Stimulated activated CD8-positive, alpha-beta memory T cell treated with anti-CD3 and anti-CD28 coated beads, Interleukin-4, amount 100 ng/mL, for 48 hours (primary cell): ENCODE measurements around the gene EEIG1.

Source experiments
- DNase-seq: peaks from one replicate; pipeline ENCODE4 v3.0.0-alpha.2; 2020

Gene EEIG1

DNA sequence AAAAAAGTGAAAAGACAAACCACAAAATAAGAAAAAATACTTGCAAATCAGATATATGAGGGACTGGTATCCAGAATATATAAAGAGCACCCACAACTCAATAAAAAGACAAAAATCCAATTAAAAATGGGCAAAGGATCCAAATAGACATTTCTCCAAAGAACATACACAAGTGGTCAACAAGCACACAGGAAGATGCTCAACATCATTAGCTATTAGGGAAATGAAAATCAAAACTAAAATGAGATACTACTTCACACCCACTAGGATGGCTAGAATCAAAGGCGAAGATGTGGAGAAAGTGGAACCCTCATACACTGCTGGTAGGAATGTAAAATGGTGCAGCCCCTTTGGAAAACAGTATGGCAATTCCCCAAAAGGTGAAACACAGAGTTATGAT is 22.1 kb downstream of the EEIG1 start:
- no peak for DNase-seq

DNA sequence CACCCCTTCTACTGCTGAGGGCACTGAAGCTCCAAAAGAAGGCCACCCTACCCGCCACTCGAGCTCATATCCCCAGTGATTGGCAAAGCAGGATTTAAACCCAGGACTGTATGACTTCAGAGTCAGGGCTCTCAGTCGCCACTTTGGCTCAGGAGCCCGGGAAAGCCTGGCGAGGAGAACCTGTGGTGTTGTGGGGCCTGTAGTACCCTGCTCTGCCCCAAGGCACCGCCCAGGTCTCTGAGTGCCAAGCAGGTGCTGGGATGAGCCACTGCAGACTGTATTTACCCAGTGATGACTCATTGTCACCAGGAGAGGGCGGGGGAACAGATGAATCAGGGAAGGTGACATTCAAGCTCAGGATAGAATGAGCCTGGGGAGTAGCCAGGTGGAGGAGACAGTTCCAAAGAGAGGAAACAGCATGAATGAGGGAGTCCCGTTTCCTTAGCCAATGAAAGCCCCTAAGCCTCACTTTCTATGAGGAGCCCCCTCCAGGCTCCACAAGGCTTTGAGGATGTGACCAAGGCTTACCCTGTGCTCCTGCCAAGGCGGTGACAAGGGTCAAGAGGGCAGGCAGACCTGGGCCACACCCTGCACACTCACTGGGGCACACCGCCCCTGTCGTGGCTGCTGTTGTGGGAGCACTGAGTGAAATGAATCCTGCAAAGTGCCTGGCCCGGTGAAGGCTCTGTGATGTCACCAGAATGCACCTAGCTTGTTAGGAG is 25.3 kb downstream of the EEIG1 start:
- DNase-seq: peak; percentile 87

DNA sequence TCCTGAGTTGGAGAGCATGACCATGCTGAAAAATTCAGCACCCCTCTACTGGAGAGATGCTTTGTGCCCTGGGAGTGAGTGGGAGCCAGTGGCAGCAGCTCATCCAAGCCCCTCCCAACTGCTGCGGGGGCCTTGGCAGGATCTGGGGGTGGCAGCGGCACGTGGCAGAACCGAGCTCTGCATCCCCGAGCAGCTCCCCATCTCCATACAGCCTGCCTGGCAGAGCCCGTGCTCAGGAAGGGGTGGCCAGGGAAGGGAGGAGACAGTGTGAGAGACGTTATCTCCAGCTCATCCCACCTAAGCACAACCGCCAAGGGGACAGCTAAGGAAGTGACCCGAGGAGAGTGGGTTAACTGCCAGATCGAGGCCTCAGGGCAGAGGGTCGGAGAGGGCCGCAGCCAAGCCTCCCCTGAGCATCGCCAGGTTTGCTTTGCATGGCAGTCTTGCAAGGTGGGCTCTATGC is 25.9 kb downstream of the EEIG1 start:
- DNase-seq: no peak

DNA sequence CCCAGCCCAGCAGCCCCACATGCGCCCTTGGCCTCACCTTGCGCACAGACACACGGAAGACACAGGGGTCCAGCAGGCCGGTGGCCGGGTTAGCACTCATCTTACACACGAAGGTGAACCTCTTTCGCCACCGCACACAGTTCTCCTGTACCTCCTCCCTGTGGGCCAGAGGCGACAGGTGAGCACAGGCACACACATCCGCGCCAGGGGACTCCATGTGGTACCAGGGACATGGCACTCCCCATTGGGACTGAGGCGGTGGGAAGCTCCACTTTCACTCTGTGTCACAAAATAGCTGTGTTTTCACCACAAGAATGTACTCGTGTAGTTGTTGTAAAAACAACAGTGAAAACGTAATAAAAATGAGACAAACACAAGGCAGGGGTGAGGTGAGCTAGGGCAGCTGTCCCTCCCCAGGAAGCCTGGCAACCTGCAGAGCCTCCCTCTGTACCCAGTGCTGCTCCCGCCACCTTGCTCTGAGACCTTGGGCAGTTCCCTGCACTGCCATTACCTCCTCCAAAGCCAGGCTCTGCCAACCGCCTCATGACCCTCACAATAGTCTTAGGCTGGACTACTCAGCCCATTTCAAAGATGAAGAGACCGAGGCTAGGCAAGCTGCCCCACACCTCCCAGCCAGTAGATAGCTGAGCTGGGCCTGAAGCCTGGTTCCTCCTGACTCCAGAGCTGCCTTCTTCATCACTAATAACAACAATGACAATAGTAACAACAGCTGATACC is 26.9 kb downstream of the EEIG1 start:
- no peak for DNase-seq

DNA sequence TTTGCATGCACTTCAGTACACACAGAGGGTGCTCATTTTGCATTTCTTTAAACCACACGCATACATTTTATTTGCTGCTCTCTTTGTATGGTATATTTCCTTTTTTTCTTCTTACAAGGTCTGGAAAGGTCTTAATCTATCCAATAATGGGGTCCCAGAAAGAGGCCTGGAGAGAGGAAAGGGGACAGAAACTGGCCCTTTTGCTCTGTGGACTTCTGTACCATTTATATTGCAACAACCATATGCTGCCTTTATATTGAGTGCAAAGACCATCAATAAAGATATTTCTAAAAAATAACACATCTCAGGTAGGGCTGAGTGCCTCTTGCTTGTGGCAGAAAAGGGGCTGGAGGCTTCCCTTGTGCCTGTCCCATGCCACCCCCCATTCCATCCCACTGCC is 27.6 kb downstream of the EEIG1 start:
- DNase-seq: no peak

DNA sequence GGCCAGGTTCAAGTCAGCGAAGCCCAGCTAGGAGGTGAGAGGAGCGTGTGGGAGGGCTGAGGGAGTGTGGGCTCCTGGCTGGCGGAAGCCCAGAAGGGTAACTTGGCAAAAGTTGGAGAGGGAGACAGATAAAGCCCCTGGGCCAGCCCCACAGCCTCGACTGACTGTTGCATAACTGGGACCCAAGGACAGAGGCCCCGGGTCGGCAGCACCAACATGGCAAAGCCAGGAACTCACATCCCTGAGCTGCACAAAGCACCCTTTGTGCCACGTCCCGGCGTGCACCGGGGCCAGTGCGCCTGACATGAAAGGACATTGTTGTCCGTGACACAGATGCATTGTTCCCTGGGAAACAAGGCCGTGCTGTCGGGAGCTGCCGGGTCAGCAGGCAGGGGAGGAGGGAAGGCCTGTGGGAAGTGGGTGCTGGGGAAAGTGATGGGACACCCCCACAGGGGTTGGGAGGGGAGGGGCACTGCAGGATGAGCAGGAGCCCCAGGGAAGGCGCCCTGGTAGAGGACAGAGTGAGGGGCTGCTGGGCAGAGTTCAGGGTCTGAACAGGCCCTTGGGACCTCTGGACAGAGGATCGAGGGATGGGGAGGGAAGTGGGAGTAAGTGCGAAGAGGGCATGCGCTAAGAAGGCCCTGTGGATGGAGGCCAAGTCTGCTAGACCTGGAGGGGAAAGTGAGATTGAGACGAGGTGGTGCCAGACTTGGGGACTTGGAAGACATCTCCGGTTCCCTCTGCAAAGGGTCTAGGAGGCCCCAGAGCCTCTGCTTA is 30.1 kb downstream of the EEIG1 start:
- DNase-seq: no peak

DNA sequence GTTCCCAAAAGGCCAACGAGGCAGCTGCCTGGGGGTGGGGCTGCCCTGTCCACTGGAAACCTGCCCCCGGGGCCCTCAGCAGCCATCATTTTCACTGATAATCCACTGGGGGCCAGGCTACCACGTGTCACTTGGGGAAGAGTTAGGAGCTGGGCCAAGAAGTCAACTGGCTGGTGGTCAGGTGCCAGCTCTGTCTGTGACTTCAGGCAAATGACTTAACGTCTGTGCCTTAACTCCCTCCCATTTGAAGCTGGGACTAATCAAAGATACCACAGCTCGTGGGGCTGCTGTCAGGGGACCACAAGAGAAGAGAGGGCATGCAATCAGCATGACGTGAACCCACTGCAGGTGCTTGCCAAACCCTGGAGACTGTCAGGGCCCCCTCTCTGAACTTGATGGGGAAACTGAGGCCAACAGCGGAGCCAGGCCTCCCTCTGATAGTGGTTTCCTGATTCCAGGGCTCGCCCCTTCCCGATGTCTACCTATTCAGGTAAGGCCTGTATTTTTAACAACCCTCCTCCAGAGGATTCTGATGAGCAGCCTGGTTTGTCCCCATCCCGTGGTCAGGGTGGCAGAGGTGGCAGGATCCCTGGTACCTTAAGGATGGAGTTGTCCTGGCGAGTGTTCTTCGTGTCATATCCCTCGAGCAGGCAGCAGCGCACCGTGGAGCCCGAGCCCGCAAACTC is 30.8 kb downstream of the EEIG1 start:
- no peak for DNase-seq

DNA sequence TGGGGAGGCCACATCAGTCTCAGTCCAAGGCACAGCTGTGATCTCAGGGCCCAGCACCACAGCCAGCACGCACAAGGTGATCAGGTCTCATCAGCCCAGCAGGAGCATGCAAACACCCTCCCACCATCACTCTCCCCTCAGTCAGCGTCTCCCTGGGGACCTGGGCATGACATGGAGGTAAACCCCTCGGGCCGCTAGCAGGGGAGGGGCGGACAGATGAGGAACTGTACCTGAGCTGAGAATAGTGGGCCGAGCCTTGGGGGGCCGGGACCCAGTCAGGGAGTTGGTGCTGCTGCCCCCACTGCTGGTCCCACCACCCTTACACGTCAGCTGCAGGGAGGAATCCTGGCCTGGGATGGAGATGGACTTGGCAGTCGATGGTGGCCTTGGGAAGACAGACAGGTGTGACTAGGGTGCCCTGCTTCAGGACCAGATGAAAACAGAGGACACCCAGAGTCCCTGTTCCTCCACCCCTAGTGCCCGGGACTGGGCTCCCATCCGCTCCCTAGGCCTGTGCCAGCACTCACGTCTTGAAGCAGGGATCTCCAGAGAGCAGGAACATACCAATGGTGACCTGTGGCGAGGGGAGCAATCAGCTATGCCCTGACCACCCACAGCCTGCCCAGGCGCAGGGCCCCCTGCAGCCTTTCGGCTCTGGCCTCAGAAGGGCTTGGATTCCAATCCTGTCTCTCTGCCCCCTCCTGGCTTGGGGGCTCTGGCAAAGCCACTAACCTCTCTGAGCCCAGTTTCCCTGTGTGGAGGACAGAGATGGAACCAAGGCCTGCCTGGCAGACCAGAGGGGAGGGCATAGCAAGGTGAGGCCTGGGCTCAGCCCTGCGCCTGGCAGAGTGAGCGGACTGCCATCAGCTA is 32.7 kb downstream of the EEIG1 start:
- no peak for DNase-seq

DNA sequence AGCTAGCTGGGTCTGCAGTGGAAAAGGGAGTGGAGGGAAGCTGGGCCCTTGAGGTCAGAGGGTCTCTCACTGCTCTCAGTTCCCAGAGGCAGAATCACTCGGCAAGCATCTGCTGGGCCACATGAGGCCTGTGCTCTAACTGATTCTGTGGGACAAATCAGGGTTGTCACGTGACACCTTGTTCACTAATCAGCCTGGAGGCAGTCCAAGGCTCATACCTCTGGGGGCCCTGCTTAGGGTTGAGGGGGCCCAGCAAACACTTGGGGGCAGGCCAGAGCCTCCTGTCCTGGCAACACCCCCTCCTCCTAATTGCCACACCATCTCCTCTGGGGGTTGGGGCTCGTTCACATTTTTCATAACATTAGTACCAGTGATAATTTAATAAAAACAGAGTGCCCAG is 34.1 kb downstream of the EEIG1 start:
- no peak for DNase-seq

DNA sequence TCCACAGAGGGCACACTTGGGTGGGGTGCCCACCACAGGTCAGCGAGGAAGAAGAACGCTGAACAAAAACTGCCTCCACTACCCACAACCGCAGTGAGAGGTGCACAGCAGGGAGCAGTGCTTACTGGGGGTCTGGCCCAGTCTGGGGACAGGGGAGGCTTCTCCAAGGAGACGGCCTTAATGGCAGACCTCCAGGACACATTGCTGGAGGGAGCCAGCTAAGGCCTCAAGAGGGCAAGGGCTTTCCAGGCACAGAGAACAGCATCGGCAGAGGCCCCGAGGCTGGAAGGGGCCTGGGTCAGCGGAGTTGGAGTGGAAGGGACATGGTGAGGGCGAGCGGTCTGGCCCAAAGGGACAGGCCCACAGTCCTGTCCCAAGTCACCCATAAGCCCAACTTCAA is 34.8 kb downstream of the EEIG1 start:
- DNase-seq: no peak

DNA sequence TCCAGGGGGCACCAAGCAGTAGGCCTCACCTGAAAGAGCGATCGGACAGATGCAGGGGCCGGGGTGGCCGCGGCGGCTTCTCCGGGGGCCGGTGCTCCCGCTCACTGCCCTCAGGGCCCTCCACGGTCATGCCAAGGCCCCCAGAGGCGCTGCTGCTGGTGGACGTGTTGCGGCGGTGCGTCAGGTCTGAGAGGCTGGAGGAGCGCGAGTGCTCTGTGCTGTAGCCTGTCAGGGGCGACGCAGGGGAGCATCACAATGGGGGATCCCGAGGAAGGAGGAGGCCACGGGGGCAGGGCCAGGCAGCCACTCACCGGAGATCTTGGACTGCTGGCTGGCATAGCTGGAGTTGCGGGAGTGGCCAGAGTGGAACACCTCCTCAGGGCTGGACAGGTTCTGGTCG is 35.5 kb downstream of the EEIG1 start:
- no peak for DNase-seq

DNA sequence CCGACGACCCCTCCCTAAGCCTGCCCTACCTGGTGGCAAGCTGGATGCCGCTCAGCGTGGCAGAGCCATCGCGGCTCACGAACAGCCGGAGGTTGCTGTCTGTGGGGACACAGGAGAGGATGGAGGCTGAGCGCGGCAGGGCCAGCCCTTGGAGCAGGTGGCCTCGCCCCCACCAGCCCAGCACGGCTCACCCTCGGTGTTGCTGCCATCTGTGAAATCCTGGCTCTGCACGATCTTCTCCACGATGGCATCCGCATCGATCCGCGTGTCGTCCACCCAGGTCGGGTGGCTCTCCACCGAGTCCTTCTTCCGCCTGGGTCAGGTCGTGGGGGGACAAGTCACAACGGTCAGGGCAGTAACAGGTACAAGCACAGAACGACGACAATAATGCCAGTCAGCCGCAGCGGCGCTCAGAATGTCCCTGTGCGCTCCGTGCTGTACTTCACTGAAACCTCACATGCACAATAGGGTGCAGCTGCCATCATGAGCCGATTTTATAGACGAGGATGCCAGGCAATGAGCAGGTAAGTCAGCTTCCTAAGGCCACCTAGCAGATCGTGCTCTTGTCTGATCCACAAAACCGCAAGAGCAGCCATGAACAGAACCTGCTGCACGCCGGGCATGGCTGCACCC is 36.1 kb downstream of the EEIG1 start:
- no peak for DNase-seq

DNA sequence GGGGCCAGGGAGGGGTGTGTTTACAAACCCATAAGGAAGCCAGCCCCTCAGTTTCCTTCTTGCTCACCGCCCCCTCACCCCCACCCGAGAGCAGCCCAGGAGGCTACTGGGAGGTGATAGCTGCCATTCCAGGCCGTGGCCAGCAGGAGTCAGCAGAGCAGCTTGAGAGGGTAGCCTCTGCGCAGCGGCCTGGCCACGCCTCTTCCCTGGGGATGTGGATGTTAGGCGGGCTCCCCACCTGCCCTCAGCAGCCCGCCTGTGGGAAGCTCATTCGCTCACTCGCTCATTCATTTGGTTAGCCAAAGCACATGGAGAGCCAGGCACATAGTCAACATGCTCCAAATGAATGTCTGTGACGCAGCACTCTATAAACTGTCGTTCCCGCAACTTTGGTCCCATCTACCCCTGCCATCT is 37.1 kb downstream of the EEIG1 start:
- peak; percentile 91 for DNase-seq

DNA sequence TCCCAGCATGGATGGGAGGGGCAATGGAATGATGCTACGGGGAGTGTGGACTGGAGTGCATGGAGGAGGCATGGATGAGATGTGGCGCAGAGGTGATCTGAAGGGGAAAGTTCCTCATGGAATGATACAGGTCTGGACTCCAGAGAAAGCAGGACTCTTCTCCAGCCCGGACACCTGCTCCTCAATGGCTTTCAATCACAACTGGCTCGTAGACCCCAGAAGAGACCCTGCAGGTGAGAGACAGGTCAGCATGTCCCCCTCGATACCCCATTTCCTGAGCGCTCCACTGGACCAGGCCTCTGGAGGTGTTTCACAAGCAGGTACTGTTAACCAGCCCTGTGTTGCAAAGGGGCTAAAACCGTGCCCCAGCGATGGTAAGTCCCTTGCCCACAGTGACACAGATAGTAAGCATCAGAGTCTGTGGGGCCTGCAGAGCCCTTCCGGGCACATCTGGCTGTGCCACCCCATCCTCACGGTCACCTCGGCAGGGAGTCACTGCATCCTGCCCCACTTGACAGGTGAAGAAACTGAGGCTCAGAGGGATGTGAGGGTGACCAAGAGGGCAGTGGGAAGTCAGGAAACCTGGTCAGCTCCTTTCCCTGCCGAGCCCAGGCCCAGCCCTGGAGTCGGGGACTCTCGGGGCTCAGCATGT is 37.7 kb downstream of the EEIG1 start:
- no peak for DNase-seq

DNA sequence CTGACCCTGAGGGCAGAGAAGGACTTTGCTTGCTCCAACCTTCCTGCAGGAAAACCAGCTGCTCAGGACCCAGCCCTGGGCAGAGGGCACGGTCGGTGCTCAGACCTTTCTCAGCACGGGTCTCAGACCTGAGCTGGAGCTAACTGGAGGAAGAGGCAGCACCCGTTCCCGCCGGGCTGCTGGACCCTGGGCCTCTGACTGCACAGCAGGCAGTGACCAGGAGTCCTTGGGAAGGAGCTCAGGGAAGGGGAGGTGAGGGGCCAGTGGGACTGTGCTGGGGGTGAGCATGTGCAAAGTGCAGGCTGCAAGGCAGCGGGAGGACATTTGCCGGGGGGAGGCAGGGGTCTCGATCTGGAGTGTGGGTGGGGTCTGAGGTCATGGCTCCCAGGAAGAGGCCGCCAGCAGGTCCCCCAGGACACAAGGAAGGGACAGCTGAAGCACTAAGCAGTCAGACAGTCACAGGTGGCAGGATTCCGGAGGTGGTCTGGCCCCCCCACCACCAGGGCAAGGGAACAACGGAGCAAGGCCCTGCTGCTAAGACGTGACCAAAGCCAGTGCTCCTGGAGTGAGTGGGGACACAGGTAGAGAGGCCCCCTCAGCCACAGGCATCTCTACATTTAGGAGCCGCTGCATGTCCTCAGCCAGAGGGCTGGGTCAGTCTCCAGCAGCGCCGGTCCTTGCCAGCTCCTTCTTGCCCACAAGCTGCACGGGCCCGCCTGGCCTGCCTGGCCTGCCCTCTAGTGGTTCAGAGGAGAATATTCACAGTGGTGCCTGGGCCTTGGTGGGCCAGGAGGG is 38.4 kb downstream of the EEIG1 start:
- DNase-seq: peak; percentile 70

DNA sequence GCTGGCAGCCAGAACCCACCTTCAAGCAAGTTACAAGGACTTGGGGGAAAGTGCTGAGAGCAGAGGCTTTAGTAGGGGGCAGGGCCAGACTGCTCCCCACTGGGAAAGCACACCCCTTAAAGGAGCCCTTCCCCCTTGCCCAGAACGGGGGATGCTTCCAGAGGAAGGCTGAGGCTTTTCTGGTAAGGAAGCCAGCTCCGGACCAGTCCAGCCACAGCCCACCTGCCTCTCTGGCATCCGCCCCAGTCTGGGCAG is 38.9 kb downstream of the EEIG1 start:
- no peak for DNase-seq

DNA sequence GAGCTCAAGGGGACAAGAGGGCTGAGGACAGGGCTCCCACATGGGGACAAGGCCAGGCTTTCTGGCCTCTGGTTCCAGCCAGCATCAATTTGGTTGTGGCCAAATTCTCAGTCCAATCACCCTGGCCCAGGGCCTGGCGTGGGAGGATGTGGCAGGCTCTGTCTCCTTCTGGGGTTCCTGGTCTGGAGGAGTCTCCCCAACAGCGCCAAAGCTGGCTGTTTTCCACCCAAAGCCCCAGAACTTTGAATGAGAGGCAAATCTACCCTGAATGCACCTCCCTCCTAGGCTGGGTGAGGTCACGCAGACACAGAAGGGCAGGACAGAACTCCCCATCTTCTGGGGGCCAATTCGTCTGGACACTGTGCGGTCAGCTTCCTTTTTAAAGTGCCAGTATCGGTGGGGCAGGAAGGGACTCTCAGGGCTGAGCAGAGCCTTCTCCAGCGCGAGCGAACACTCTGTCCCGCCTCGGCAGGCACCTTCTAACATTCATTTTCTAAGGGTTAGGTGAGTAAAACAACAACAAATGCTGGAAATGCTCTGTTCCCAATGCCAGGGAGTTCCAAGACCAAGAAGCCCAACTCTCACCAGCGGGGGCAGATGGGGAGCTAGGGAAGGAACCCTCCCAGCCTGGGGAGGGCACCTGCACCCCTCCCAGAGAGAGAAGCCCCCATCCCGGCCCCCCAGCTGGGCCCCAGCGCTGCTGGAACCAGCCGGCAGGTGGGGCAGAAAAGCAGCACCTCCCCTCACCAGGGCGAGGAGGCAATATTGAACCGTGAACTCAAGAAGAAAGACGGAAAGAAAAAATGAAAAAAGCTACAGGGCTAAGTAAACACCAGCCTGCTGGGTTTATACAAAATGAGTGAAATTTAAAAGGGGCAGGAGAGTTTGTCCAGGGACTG is 39.5 kb downstream of the EEIG1 start:
- DNase-seq: no peak

DNA sequence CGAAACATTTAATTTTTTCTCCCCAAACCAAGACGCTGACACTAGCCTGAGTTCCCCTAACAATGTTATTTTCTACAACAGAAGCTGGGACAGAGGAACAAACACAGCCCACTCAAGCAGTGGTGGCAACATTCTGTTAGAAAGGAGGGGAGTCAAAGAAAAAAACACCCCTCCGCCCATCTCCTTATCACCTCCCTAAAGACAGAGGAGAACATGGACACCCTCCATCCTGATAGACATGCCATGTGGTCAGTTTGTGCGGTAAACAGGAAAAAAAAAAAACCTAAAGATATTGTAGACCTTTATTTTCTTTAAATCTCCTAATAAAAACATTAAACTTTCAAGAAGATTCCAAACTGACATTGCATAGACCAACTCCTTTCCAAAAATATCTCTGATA is 40.2 kb downstream of the EEIG1 start:
- DNase-seq: no peak

DNA sequence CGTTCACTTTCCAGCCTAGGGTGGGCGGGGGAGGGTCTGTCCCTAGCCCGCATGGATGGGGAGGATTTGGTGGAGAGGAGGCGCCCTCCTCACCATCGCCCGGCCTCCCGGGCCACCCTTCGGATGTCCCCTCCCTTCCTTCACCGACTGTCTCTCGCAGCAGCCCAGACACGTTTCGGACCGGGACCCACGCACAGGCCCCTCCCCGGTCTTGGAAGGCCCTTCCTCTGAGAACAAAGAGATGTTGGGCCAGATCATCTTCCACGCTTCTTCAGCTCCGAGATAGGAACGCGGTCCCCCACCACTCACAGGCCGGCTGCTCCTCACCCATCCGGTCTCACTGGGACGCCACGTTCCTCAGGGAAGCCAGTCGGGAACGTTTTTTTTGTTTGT is 42.5 kb downstream of the EEIG1 start:
- DNase-seq: no peak
